GM06990 (cell line): ENCODE data around the gene DENND2A.

Source experiments
- DNase-seq: peaks from one replicate; pipeline ENCODE4 v3.0.0-alpha.2; 2011; ENCODE audit not compliant: insufficient read length; ENCODE audit errors: extremely low read depth
- H3K27me3 ChIP-seq: replicated peaks from 2 replicates; pipeline ENCODE4 v1.6.0; 2011; ENCODE audit warnings: low read length; ENCODE audit not compliant: control insufficient read depth, insufficient read depth
- H3K36me3 ChIP-seq: 2 replicates; pipeline ENCODE4 v1.5.1; 2011; ENCODE audit warnings: low read length; ENCODE audit not compliant: control insufficient read depth, insufficient read depth
- H3K4me3 ChIP-seq: replicated peaks from 2 replicates; pipeline ENCODE4 v1.5.1; 2011; ENCODE audit warnings: low read depth, mild to moderate bottlenecking, control low read depth, low read length
- CTCF ChIP-seq: IDR thresholded peaks from 2 replicates; pipeline ENCODE4 v1.5.1; 2011; ENCODE audit warnings: low read length, control low read depth, mild to moderate bottlenecking, inconsistent platforms; ENCODE audit not compliant: insufficient read depth, poor library complexity, severe bottlenecking

The DENND2A gene

GRCh38 chr7:140654109-140654387 is 13.4 kb upstream of the DENND2A start:
- no peak for TF ChIP-seq CTCF
- no peaks in the 10 kb centered on the region for H3K27me3 ChIP-seq
- H3K36me3 ChIP-seq: no peaks in the 10 kb centered on the region
- no peak overlapping the region for H3K4me3 ChIP-seq
- DNase-seq: no peak

- Histone ChIP-seq H3K36me3 (no peaks in the 10 kb centered on the region), H3K27me3 (no peaks in the 10 kb centered on the region), H3K4me3 (no peak overlapping the region)
- peak; percentile 84 for TF ChIP-seq CTCF
- no peak for DNase-seq
These were observed 12.9 kb upstream of the DENND2A start for GRCh38 chr7:140653319-140654108.

GRCh38 chr7:140650367-140650766 is 9.8 kb upstream of the DENND2A start:
- Histone ChIP-seq H3K36me3 (no peaks in the 10 kb centered on the region), H3K4me3 (no peak overlapping the region), H3K27me3 (no peaks in the 10 kb centered on the region)
- TF ChIP-seq CTCF: no peak
- no peak for DNase-seq

- no peaks in the 10 kb centered on the region for H3K36me3 ChIP-seq
- DNase-seq: no peak
- H3K4me3 ChIP-seq: no peak overlapping the region
- no peaks in the 10 kb centered on the region for H3K27me3 ChIP-seq
- no peak for TF ChIP-seq CTCF
These were observed 9.1 kb upstream of the DENND2A start for GRCh38 chr7:140649556-140650205.

- no peaks in the 10 kb centered on the region for H3K36me3 ChIP-seq
- TF ChIP-seq CTCF: peak; percentile 80
- H3K27me3 ChIP-seq: no peaks in the 10 kb centered on the region
- H3K4me3 ChIP-seq: no peak overlapping the region
- DNase-seq: no peak
These were observed 6.5 kb upstream of the DENND2A start for GRCh38 chr7:140646931-140647647.
